Uterus (tissue), 2 donors: ENCODE measurements around the gene L1CAM.

ENCODE experiments used
- POLR2A ChIP-seq, 2 donors: fragments of 450-650 bp; IDR thresholded peaks; one replicate each; pipeline ENCODE4 v1.6.1; 2016; ENCODE audit warnings: antibody characterized with exemption in 2 of 2, mild to moderate bottlenecking in 1 of 2, moderate library complexity in 1 of 2
- TF ChIP-seq, protein P1 (sequence below), 4 experiments: fragments of 200-600 bp in 2 of 4; fragments of 450-650 bp in 2 of 4; sonication (generic) in 2 of 4; IDR thresholded peaks; one replicate each; pipeline ENCODE4 v1.5.1; 2016 to 2019; ENCODE audit warnings: antibody characterized with exemption in 4 of 4, mild to moderate bottlenecking in 2 of 4, moderate library complexity in 1 of 4

DNA sequence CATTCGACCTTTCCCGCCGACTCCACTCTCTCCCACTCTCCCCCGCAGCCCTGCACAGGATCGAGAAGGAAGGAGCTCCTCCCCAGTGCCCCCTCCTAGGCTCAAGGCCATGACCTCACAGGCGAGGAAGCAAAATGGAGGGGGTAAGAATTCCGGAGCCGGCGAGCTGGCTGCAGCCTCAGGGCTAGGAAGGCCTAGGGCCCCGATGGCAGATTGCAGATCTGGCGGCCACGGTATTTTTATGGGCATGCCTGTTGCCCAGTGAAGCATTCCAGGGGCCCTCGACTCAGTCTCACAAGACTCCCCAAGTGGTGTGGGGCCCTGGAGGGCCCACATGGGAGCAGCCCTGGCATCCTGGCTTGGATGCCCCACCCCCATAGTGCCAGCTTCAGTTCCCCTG, 942 bp upstream of the L1CAM start:
- TF ChIP-seq, protein P1, sequence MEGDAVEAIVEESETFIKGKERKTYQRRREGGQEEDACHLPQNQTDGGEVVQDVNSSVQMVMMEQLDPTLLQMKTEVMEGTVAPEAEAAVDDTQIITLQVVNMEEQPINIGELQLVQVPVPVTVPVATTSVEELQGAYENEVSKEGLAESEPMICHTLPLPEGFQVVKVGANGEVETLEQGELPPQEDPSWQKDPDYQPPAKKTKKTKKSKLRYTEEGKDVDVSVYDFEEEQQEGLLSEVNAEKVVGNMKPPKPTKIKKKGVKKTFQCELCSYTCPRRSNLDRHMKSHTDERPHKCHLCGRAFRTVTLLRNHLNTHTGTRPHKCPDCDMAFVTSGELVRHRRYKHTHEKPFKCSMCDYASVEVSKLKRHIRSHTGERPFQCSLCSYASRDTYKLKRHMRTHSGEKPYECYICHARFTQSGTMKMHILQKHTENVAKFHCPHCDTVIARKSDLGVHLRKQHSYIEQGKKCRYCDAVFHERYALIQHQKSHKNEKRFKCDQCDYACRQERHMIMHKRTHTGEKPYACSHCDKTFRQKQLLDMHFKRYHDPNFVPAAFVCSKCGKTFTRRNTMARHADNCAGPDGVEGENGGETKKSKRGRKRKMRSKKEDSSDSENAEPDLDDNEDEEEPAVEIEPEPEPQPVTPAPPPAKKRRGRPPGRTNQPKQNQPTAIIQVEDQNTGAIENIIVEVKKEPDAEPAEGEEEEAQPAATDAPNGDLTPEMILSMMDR (IDR thresholded peaks at IDR 0.05) = no peak
- TF ChIP-seq POLR2A (IDR thresholded peaks at IDR 0.05) = no peak
